ENCODE results near the gene HEXIM2.

HEXIM2 gene

GRCh38 chr17:45150911-45151809, 10.5 kb upstream of the HEXIM2 start:
- peak overlapping the region; percentile 92 to 100 (median 96) for H3K4me3 Mint-ChIP-seq
- H3K36me3 Mint-ChIP-seq (ENCODE audit: low read depth) = peaks cover 3% of the 10 kb centered on the region
- peak overlapping the region; percentile 70 to 100 (median 72) for H3K27ac Mint-ChIP-seq
- no peaks in the 10 kb centered on the region for H3K9me3 Mint-ChIP-seq
- TF ChIP-seq CTCF (IDR thresholded peaks at IDR 0.05; ENCODE audit: unreplicated experiment in 3 of 3) = no peak
- H3K27me3 Mint-ChIP-seq (ENCODE audit: low read depth) = no peaks in the 10 kb centered on the region
- peaks cover 38% of the 10 kb centered on the region for H3K4me1 Mint-ChIP-seq

- TF ChIP-seq CTCF (IDR thresholded peaks at IDR 0.05; ENCODE audit: unreplicated experiment in 3 of 3) = no peak
- no peaks in the 10 kb centered on the region for H3K27me3 Mint-ChIP-seq (ENCODE audit: low read depth)
These were observed 6.6 kb upstream of the HEXIM2 start for GRCh38 chr17:45155029-45155428.

GRCh38 chr17:45155483-45155882, 6.2 kb upstream of the HEXIM2 start:
- H3K36me3 Mint-ChIP-seq (ENCODE audit: low read depth) = peaks cover 5% of the 10 kb centered on the region
- peaks cover 44% of the 10 kb centered on the region for H3K4me1 Mint-ChIP-seq
- peak overlapping the region in 1 of 3 experiments; percentile 17 for H3K4me3 Mint-ChIP-seq
- H3K9me3 Mint-ChIP-seq = no peaks in the 10 kb centered on the region
- H3K27ac Mint-ChIP-seq = peak overlapping the region; percentile 45 to 79 (median 62)
- no peaks in the 10 kb centered on the region for H3K27me3 Mint-ChIP-seq (ENCODE audit: low read depth)
- TF ChIP-seq CTCF (IDR thresholded peaks at IDR 0.05; ENCODE audit: unreplicated experiment in 3 of 3) = no peak

More at GRCh38 chr17:45155029-45155428, 6.6 kb upstream of the HEXIM2 start:
- no peaks in the 10 kb centered on the region for H3K9me3 Mint-ChIP-seq
- H3K27ac Mint-ChIP-seq = peak overlapping the region in 1 of 3 experiments; percentile 45
- peaks cover 42% of the 10 kb centered on the region for H3K4me1 Mint-ChIP-seq
- H3K4me3 Mint-ChIP-seq = no peak overlapping the region
- peaks cover 5% of the 10 kb centered on the region for H3K36me3 Mint-ChIP-seq (ENCODE audit: low read depth)

- peaks cover 39% of the 10 kb centered on the region for H3K4me1 Mint-ChIP-seq
- no peak for TF ChIP-seq CTCF (IDR thresholded peaks at IDR 0.05; ENCODE audit: unreplicated experiment in 3 of 3)
- H3K9me3 Mint-ChIP-seq = no peaks in the 10 kb centered on the region
- H3K27ac Mint-ChIP-seq = peak overlapping the region; percentile 10 to 79 (median 39)
- peak overlapping the region in 1 of 3 experiments; percentile 35 for H3K4me3 Mint-ChIP-seq
- peaks cover 5% of the 10 kb centered on the region for H3K36me3 Mint-ChIP-seq (ENCODE audit: low read depth)
- H3K27me3 Mint-ChIP-seq (ENCODE audit: low read depth) = no peaks in the 10 kb centered on the region
These were observed 5.4 kb upstream of the HEXIM2 start for GRCh38 chr17:45156242-45156641.

GRCh38 chr17:45160447-45161287, 1.0 kb upstream of the HEXIM2 start:
- Mint-ChIP-seq H3K9me3 (no peaks in the 10 kb centered on the region), H3K27me3 (ENCODE audit: low read depth) (no peaks in the 10 kb centered on the region), H3K36me3 (ENCODE audit: low read depth) (peaks cover 10% of the 10 kb centered on the region), H3K27ac (peak overlapping the region; percentile 95 to 100 (median 99)), H3K4me3 (peak overlapping the region; percentile 85 to 89 (median 88)), H3K4me1 (peaks cover 39% of the 10 kb centered on the region)
- TF ChIP-seq CTCF (IDR thresholded peaks at IDR 0.05; ENCODE audit: unreplicated experiment in 3 of 3) = peak in 2 of 3 experiments; percentile 25 to 44

All from nephron (organoid).